Measurements from ENCODE around the gene LGR4. TPM values are rescaled to one million over a fixed set of nuclear protein-coding genes. Genes with fewer than 3 reads are reported as not detected.
A peak's percentile ranks its signal among the peaks of the same experiment; 100 is the strongest.

Gene LGR4
- total RNA-seq, 2 donors from 2014 or later, result 31.1 to 40.6 TPM

DNA sequence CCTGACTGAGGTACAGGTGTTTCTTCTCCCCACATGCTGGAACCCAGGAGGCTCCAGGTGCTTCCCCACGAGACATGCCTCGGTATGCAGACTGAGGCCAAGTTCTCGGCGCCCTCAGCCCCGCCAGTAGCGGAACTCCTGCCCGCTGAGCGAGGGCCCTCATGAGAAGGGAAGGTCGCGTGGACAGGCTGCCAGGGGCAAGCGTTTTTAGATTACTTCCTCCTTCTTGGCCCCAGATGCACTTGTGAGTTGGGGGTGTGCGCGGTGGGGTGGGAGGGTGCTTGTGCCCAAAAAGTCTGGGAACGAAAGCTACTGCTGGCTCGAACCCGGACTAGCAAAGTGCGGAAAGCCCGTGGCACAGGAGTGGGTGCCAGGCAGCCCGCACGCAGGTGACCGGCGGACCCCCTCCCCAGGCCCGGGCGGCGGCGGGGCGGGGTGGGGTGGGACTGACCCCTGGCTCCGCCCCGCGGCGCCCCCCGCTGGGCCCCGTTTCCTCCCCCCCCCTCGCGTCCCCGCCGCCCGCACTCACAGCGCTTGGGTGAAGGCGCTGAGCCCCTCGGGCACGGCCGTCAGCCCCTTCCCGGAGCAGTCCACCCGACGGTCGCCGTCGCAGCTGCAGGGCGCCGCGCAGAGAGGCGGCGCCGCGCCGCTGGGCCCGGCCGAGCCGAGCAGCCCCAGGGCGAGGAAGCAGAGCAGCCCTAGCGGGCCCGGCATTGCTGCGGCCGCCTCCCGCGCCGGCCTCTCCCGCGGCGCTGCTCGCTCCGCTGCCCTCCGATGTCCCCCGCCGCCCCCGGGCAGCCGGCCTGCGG, 797 bp downstream of the LGR4 start:
- Histone ChIP-seq H3K36me3 (no peaks in the 10 kb centered on the region), H3K27ac (peak overlapping the region; percentile 82 to 90), H3K27me3 (no peaks in the 10 kb centered on the region), H3K4me3 (peak overlapping the region; percentile 82 to 87), H3K4me1 (peaks cover 0 to 43% of the 10 kb centered on the region in 2 donors), H3K9me3 (no peaks in the 10 kb centered on the region)
- TF ChIP-seq, protein P1, sequence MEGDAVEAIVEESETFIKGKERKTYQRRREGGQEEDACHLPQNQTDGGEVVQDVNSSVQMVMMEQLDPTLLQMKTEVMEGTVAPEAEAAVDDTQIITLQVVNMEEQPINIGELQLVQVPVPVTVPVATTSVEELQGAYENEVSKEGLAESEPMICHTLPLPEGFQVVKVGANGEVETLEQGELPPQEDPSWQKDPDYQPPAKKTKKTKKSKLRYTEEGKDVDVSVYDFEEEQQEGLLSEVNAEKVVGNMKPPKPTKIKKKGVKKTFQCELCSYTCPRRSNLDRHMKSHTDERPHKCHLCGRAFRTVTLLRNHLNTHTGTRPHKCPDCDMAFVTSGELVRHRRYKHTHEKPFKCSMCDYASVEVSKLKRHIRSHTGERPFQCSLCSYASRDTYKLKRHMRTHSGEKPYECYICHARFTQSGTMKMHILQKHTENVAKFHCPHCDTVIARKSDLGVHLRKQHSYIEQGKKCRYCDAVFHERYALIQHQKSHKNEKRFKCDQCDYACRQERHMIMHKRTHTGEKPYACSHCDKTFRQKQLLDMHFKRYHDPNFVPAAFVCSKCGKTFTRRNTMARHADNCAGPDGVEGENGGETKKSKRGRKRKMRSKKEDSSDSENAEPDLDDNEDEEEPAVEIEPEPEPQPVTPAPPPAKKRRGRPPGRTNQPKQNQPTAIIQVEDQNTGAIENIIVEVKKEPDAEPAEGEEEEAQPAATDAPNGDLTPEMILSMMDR (IDR thresholded peaks at IDR 0.05), result no peak
- no peak for DNase-seq (ENCODE audit: low spot score)

DNA sequence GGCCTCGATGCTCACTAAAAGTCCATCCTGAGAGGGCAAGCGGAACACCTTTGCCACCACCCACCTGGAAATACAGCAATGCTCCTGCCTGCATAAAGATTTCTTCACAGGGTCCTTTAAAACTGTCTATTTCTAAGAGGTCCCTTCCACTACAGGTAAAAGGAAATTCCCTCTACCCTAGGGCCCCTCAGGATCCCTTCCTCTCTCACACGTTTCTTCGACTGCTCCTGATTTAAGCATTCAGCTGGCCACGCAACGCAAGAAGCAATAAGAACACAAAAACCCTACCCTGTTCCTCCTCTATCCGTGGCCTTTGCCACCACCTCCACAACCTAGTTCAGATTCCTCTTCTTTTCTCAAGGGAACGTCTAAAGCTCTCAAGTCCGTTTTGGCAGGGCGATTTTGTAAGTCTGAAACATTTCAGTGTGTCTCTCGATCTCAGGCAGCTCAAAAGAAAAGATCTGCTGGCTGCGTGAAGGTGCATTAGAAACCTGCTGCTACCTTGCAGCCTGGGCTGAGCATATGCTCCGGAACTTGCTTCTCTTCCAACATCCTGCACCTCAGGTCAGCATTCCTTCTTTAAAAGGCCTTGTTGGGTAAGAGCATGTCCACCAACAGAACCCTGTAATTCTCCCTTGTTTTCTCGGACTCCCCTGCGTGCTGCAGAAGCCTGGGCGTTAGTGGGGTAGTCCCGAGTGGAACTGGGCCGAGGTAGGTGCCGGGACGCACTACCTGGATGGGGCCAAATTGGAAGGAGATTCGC, 1.6 kb downstream of the LGR4 start:
- Histone ChIP-seq H3K4me3 (peak overlapping the region; percentile 82 to 87), H3K4me1 (peaks cover 0 to 49% of the 10 kb centered on the region in 2 donors), H3K27ac (peak overlapping the region; percentile 82 to 90), H3K27me3 (no peaks in the 10 kb centered on the region), H3K9me3 (no peaks in the 10 kb centered on the region), H3K36me3 (no peaks in the 10 kb centered on the region)
- TF ChIP-seq, protein P1 (IDR thresholded peaks at IDR 0.05), result no peak
- DNase-seq (ENCODE audit: low spot score), result no peak

DNA sequence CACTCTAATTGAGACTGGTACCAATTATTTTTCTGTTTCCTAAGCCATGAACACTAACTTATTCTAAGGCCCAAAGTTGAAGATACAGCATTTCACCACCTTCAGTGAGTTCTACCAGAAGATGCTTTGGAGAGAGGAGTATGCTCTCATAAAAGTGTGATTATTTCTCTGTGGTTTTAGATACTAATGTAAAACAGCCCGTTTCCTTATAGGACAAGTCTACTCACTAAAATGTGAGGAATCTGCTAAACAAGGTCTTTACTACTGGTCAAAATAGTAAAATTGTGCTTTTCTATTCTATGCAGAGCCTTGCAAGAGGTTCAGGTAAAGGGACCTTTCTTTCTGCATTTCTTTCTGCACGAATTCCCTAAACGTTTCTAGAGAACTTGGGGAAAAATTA, 2.4 kb downstream of the LGR4 start:
- TF ChIP-seq, protein P1 (IDR thresholded peaks at IDR 0.05), result no peak
- H3K4me1 ChIP-seq, result peaks cover 0 to 56% of the 10 kb centered on the region in 2 donors
- no peaks in the 10 kb centered on the region for H3K9me3 ChIP-seq
- peak overlapping the region; percentile 21 to 82 for H3K27ac ChIP-seq
- no peaks in the 10 kb centered on the region for H3K36me3 ChIP-seq
- H3K4me3 ChIP-seq, result peak overlapping the region; percentile 82 to 87
- no peaks in the 10 kb centered on the region for H3K27me3 ChIP-seq
- DNase-seq (ENCODE audit: low spot score), result no peak

DNA sequence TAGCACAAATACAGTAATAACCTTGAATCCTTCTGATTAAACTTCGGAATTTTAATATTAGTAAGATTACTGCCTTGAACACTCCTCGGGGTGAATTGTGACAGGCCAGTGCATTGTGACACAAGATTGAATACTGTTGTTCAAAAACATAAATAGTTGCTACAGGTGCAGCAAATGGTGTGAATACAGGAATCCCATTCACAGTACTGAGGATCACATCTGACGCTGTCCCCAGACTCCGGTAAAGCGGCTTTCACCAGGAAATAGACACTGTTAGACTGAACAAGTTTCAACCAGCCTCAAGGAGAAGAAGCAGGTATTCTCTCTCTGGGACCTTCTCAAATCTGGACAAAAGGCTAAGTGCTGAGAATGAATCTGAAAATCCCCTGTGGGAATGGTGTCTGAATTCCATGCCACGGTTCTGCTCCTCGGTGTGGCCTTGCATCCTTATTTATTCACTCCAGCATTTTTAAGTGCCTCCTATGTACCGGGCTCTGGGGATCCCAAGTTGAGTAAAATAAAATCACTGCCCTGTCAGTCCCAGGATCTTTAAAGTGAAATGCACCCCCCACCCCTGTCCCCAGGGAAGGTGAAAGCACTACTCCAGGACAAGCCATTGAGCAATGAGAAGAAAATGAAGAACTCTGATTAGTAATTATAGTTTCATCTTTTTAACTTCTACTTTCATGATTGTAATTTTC, 3.4 kb downstream of the LGR4 start:
- Histone ChIP-seq H3K27me3 (no peaks in the 10 kb centered on the region), H3K9me3 (no peaks in the 10 kb centered on the region), H3K4me1 (peaks cover 0 to 66% of the 10 kb centered on the region in 2 donors), H3K36me3 (no peaks in the 10 kb centered on the region), H3K27ac (peak overlapping the region; percentile 52 to 82), H3K4me3 (peak overlapping the region in 1 of 2 donors; percentile 82)
- no peak for DNase-seq (ENCODE audit: low spot score)
- TF ChIP-seq, protein P1 (IDR thresholded peaks at IDR 0.05), result no peak

DNA sequence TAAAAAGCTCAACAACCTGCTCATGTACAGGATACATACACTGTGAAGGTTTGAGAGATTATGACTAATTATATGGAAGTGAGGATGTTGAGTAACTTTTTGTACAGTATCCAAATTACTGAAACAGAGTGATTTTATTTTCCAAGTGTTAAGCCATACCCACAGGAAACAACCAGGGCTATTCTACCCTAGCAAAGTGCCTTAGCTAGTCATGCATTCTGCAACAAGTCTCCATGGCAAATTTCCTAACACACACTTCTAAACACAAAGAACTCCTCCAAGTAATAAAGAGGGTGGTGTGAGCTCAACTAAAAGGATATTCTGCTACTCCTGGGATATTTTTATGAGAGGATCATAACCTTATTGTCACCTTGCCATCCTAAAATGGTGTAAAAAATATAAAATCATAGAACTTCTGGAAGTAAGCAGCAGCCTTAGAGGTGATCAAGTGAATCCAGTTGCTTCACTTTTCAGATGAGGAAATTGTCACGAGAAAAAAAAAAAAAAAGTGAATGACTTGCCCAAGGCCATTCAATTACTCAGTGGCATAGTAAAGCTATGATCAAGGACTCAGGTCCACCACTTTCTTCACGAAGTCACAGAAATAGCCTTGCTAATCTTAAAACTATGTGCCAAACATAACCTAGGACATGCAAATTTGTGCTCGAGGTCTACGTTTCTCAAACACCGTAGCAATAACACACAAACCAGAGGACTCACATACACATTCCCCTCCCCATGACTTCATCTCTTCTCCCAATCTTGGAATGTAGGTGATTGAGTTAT, 4.2 kb downstream of the LGR4 start:
- peaks cover 0 to 71% of the 10 kb centered on the region in 2 donors for H3K4me1 ChIP-seq
- TF ChIP-seq, protein P1 (IDR thresholded peaks at IDR 0.05), result no peak
- peak overlapping the region; percentile 52 to 82 for H3K27ac ChIP-seq
- no peak for DNase-seq (ENCODE audit: low spot score)
- H3K9me3 ChIP-seq, result no peaks in the 10 kb centered on the region
- peak overlapping the region in 1 of 2 donors; percentile 82 for H3K4me3 ChIP-seq
- no peaks in the 10 kb centered on the region for H3K36me3 ChIP-seq
- no peaks in the 10 kb centered on the region for H3K27me3 ChIP-seq
